PC-3 (cell line): Measurements from ENCODE around the gene ISLR2.

Experiments used
- EZH2 ChIP-seq: fragments of 300-600 bp; sonication (generic); IDR thresholded peaks from one replicate; pipeline ENCODE4 v1.6.1; 2017; ENCODE audit warnings: antibody characterized with exemption, mild to moderate bottlenecking, low read length; ENCODE audit not compliant: unreplicated experiment
- EZH2phosphoT487 ChIP-seq: fragments of 300-600 bp; sonication (generic); IDR thresholded peaks from 2 replicates; pipeline ENCODE4 v1.6.1; 2018; ENCODE audit warnings: mild to moderate bottlenecking, antibody characterized with exemption, low read length, borderline replicate concordance
- TF ChIP-seq, protein P1 (sequence below): fragments of 300-600 bp; sonication (generic); conservative IDR thresholded peaks from 2 replicates; pipeline ENCODE4 v1.5.1; 2017; ENCODE audit warnings: antibody characterized with exemption, low read depth, mild to moderate bottlenecking, low read length

DNA sequence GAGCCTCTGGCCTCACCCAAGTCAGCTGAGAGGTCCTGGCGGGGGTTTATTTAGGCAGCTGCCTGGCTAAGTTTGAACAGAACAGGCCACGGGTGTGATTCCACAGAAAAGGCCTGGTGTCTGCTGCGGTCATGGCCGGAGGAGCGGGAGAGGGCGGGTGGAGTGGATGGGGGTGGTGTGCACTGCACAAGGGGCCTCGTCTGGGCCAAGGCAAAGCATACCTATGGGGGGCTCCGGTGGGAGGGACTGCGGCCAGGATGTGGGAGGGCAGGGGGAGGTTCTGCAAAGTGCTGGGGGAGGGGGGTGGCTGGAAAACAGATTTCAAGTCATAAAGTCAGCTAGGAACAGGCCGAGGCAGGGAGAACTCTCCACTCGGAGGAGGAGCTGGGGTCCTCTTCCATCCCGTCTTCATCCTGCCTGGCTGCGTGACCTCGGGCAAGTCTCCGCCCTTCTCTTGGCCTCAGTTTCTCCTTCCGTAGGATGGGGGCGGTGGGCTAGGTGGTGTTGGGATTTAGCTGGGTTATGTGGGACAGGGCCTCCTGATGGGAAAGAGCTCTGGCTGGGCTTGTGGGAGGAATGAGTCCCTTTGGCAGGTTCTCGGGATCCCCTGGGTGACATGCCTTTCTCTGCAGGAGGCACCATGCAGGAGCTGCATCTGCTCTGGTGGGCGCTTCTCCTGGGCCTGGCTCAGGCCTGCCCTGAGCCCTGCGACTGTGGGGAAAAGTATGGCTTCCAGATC is 44.0 kb downstream of the ISLR2 start:
- TF ChIP-seq, protein P1, sequence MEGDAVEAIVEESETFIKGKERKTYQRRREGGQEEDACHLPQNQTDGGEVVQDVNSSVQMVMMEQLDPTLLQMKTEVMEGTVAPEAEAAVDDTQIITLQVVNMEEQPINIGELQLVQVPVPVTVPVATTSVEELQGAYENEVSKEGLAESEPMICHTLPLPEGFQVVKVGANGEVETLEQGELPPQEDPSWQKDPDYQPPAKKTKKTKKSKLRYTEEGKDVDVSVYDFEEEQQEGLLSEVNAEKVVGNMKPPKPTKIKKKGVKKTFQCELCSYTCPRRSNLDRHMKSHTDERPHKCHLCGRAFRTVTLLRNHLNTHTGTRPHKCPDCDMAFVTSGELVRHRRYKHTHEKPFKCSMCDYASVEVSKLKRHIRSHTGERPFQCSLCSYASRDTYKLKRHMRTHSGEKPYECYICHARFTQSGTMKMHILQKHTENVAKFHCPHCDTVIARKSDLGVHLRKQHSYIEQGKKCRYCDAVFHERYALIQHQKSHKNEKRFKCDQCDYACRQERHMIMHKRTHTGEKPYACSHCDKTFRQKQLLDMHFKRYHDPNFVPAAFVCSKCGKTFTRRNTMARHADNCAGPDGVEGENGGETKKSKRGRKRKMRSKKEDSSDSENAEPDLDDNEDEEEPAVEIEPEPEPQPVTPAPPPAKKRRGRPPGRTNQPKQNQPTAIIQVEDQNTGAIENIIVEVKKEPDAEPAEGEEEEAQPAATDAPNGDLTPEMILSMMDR: no peak
- no peak for TF ChIP-seq EZH2
- no peak for TF ChIP-seq EZH2phosphoT487
